ENCODE data around the gene RPS6KA2.

The RPS6KA2 gene

GRCh38 chr6:166672146-166672545, 45.1 kb upstream of the RPS6KA2 start:
- no peak for TF ChIP-seq CTCF (IDR thresholded peaks at IDR 0.05; ENCODE audit: low read depth, low read length)
- Histone ChIP-seq H3K27me3 (ENCODE audit: insufficient read depth, low read depth, severe bottlenecking) (no peaks in the 10 kb centered on the region), H3K4me3 (ENCODE audit: low read depth, low read length) (no peak overlapping the region), H3K36me3 (no peaks in the 10 kb centered on the region), H3K9me3 (ENCODE audit: severe bottlenecking) (no peaks in the 10 kb centered on the region), H3K27ac (no peak overlapping the region)
- no peak for DNase-seq

GRCh38 chr6:166671434-166672081, 44.5 kb upstream of the RPS6KA2 start:
- Histone ChIP-seq H3K4me3 (ENCODE audit: low read depth, low read length) (no peak overlapping the region), H3K27ac (no peak overlapping the region), H3K36me3 (no peaks in the 10 kb centered on the region), H3K9me3 (ENCODE audit: severe bottlenecking) (no peaks in the 10 kb centered on the region), H3K27me3 (ENCODE audit: insufficient read depth, low read depth, severe bottlenecking) (no peaks in the 10 kb centered on the region)
- no peak for TF ChIP-seq CTCF (IDR thresholded peaks at IDR 0.05; ENCODE audit: low read depth, low read length)
- DNase-seq = peak; percentile 43

GRCh38 chr6:166670894-166671293, 43.8 kb upstream of the RPS6KA2 start:
- Histone ChIP-seq H3K27me3 (ENCODE audit: insufficient read depth, low read depth, severe bottlenecking) (no peaks in the 10 kb centered on the region), H3K4me3 (ENCODE audit: low read depth, low read length) (no peak overlapping the region), H3K36me3 (no peaks in the 10 kb centered on the region), H3K9me3 (ENCODE audit: severe bottlenecking) (no peaks in the 10 kb centered on the region), H3K27ac (no peak overlapping the region)
- no peak for TF ChIP-seq CTCF (IDR thresholded peaks at IDR 0.05; ENCODE audit: low read depth, low read length)
- DNase-seq = no peak

GRCh38 chr6:166670013-166670412, 43.0 kb upstream of the RPS6KA2 start:
- Histone ChIP-seq H3K27ac (no peak overlapping the region), H3K4me3 (ENCODE audit: low read depth, low read length) (no peak overlapping the region), H3K27me3 (ENCODE audit: insufficient read depth, low read depth, severe bottlenecking) (no peaks in the 10 kb centered on the region), H3K36me3 (no peaks in the 10 kb centered on the region), H3K9me3 (ENCODE audit: severe bottlenecking) (no peaks in the 10 kb centered on the region)
- no peak for DNase-seq
- no peak for TF ChIP-seq CTCF (IDR thresholded peaks at IDR 0.05; ENCODE audit: low read depth, low read length)

- no peaks in the 10 kb centered on the region for H3K36me3 ChIP-seq
- no peak overlapping the region for H3K4me3 ChIP-seq (ENCODE audit: low read depth, low read length)
- no peaks in the 10 kb centered on the region for H3K9me3 ChIP-seq (ENCODE audit: severe bottlenecking)
- TF ChIP-seq CTCF (IDR thresholded peaks at IDR 0.05; ENCODE audit: low read depth, low read length) = no peak
- H3K27me3 ChIP-seq (ENCODE audit: insufficient read depth, low read depth, severe bottlenecking) = no peaks in the 10 kb centered on the region
- H3K27ac ChIP-seq = no peak overlapping the region
- DNase-seq = no peak
Observed at GRCh38 chr6:166667796-166668610, 41.0 kb upstream of the RPS6KA2 start.
